Right lobe of liver (tissue), 6 donors: ENCODE results near the gene RUVBL2. TPM values are rescaled to one million over a fixed set of nuclear protein-coding genes. Genes with fewer than 3 reads are reported as not detected.
A peak's percentile ranks its signal among the peaks of the same experiment; 100 is the strongest.
"Not testable (repeated sequence)": the region's sequence is repeated elsewhere in the genome, so short reads cannot be mapped to it uniquely, and the experiment has no call there.

Experiments used
- ATAC-seq, 4 donors: fragments of 200-7000 bp; cut with Tn5 transposase; one replicate each; pipeline ENCODE4 v1.9.1; 2020; ENCODE audit warnings: mild to moderate bottlenecking in 4 of 4, moderate library complexity in 4 of 4
- DNase-seq, 3 donors: peaks; one replicate each; pipeline ENCODE4 v3.0.0-alpha.2; 2020
- H3K27ac ChIP-seq, 3 donors: fragments of 200-600 bp; one replicate each; pipeline ENCODE4 v1.8.0; 2022
- H3K27me3 ChIP-seq, 2 donors: fragments of 200-600 bp; one replicate each; pipeline ENCODE4 v1.8.0; 2022
- H3K36me3 ChIP-seq, 4 donors: fragments of 200-600 bp; sonication (generic) in 1 of 4; one replicate each; pipeline versions ENCODE4 v1.5.1 to v1.8.0; 2017 to 2022; ENCODE audit warnings: control low read depth in 1 of 4
- H3K4me1 ChIP-seq, 4 donors: fragments of 200-600 bp; sonication (generic) in 1 of 4; one replicate each; pipeline versions ENCODE4 v1.5.1 to v1.8.0; 2017 to 2022; ENCODE audit warnings: control low read depth in 1 of 4
- H3K4me3 ChIP-seq, 3 donors: fragments of 200-600 bp; one replicate each; pipeline ENCODE4 v1.8.0; 2022
- H3K9me3 ChIP-seq, 4 donors: fragments of 200-600 bp; sonication (generic) in 1 of 4; one replicate each; pipeline versions ENCODE4 v1.5.1 to v1.8.0; 2017 to 2022; ENCODE audit warnings: control low read depth in 1 of 4
- POLR2A ChIP-seq: fragments of 450-650 bp; IDR thresholded peaks from one replicate; pipeline ENCODE4 v1.6.1; 2017; ENCODE audit warnings: antibody characterized with exemption, mild to moderate bottlenecking
- WGBS: methylation state at CpG from one replicate; pipeline ENCODE4 v1.1.6; 2018; ENCODE audit warnings: low coverage, low lambda C conversion rate; ENCODE audit not compliant: insufficient coverage; ENCODE audit errors: missing lambda C conversion rate; 5-methylcytosine and 5-hydroxymethylcytosine counted together
- intact Hi-C, 2 donors: fragments of 100-400 bp; cut with DNase I; formaldehyde crosslinking; loops; one replicate each; pipeline versions ENCODE4 v1.11.2 to v1.14.1; 2022
- total RNA-seq, 6 experiments: library from RNA; depleted of rRNA in 2 of 6; stranded (reverse); fragments of >200 nt in 2 of 6; fragmentation: NEBNext Ultra II Directional in 3 of 6; extraction: Animal tissue kit (Norgen Biotek cat#: 25700) in 3 of 6; gene quantifications; one replicate each; pipeline versions ENCODE4 v1.1.0 to v1.2.4, GENCODE V29; 2016 to 2023
- TF ChIP-seq, protein P1 (sequence below), 4 donors: fragments of 200-600 bp in 3 of 4; fragments of 450-650 bp in 1 of 4; IDR thresholded peaks; one replicate each; pipeline versions ENCODE4 v1.5.1 to v1.8.0; 2016 to 2022; ENCODE audit warnings: antibody characterized with exemption in 4 of 4, mild to moderate bottlenecking in 2 of 4
- donor health status: DM: no; HTN: yes; CAD: no.
- donor health status: DM: no; HTN: no; CAD: no.
- donor health status: DM: no; HTN: no; CAD: no.
- donor health status: DM: no; HTN: yes; CAD: no.
- donor health status: DM: no; HTN: yes; CAD: no.

The RUVBL2 gene
- total RNA-seq, 6 experiments from 2014 or later = 22.8 to 66.7 (median 32.3) TPM

DNA sequence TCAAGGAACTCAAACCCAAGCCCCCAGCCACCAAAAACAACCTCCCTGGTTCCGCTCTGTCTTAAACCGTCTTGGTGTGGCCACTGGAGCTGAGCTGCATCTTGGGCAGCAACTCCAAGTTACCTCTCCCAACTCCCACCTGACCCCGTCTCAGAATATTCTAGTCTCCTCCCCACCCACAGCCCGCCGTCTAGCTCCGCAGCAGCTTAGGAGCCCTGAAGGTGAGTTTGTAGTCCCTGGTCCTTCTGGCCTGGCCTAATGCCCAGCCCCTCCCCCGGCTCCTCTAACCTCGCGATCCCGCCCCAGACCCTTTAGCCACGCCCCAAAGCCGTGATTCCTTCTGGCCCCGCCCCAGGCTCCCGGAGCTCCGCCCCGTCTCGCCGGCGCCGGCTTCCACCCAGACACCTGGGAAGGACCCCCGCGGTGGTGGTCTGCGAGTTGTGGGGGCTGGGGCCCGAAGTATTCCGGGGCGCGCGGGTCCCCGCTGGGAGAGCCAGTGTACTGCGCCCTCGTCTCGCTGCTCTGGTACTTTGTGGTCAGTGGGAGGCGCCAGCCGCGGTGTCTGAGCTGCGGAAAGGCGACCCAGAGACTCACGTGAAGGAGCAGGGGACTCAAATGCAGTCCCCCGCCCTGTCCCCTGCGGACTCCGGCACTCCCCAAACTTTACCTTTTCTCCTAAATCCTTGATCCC lies 25.7 kb downstream of the RUVBL2 start:
- H3K4me1 ChIP-seq = peaks cover 0 to 18% (median 0%) of the 10 kb centered on the region in 4 donors
- TF ChIP-seq POLR2A = no peak
- TF ChIP-seq, protein P1, sequence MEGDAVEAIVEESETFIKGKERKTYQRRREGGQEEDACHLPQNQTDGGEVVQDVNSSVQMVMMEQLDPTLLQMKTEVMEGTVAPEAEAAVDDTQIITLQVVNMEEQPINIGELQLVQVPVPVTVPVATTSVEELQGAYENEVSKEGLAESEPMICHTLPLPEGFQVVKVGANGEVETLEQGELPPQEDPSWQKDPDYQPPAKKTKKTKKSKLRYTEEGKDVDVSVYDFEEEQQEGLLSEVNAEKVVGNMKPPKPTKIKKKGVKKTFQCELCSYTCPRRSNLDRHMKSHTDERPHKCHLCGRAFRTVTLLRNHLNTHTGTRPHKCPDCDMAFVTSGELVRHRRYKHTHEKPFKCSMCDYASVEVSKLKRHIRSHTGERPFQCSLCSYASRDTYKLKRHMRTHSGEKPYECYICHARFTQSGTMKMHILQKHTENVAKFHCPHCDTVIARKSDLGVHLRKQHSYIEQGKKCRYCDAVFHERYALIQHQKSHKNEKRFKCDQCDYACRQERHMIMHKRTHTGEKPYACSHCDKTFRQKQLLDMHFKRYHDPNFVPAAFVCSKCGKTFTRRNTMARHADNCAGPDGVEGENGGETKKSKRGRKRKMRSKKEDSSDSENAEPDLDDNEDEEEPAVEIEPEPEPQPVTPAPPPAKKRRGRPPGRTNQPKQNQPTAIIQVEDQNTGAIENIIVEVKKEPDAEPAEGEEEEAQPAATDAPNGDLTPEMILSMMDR (IDR thresholded peaks at IDR 0.05) = no peak
- peak overlapping the region in 2 of 3 donors; percentile 11 to 18 for H3K4me3 ChIP-seq
- H3K36me3 ChIP-seq = peaks cover 0 to 4% (median 0%) of the 10 kb centered on the region in 4 donors
- intact Hi-C loops = no loop called here
- no peaks in the 10 kb centered on the region for H3K27me3 ChIP-seq
- H3K27ac ChIP-seq = no peak overlapping the region
- DNase-seq (peak; percentile 74 to 83 (median 77)), ATAC-seq (peak; percentile 72 to 80 (median 76))
- no peaks in the 10 kb centered on the region for H3K9me3 ChIP-seq
- 24% methylated on average over 6 of the region's 41 CpGs for WGBS

DNA sequence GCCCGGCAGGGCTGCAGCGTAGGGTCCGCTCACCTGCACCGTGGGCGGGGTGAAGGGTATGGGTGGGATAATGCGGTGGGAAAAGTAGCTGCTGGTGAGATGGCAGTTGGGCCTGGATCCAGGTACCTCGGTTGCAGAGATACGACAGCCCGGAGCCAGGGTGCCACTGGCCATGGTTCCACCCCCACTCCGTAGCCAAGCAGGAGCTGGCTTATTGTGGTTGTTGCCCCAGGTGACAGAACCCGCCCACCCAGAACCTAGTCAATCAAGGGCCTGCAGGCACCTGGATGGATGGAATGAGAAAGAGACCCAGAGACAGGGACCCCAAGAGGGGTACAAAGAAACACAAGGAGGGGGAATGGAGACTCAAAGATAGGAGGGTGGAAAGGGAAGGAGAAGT lies 26.7 kb downstream of the RUVBL2 start:
- intact Hi-C loops = no loop called here
- Histone ChIP-seq H3K9me3 (no peaks in the 10 kb centered on the region), H3K4me3 (no peak overlapping the region), H3K4me1 (peaks cover 0 to 18% (median 0%) of the 10 kb centered on the region in 4 donors), H3K27ac (no peak overlapping the region), H3K27me3 (no peaks in the 10 kb centered on the region), H3K36me3 (peaks cover 0 to under 1% (median 0%) of the 10 kb centered on the region in 4 donors)
- TF ChIP-seq, protein P1 (IDR thresholded peaks at IDR 0.05) = no peak
- no peak for TF ChIP-seq POLR2A
- ATAC-seq (no peak), DNase-seq (no peak)
- WGBS = 76% methylated on average over 4 of the region's 11 CpGs

DNA sequence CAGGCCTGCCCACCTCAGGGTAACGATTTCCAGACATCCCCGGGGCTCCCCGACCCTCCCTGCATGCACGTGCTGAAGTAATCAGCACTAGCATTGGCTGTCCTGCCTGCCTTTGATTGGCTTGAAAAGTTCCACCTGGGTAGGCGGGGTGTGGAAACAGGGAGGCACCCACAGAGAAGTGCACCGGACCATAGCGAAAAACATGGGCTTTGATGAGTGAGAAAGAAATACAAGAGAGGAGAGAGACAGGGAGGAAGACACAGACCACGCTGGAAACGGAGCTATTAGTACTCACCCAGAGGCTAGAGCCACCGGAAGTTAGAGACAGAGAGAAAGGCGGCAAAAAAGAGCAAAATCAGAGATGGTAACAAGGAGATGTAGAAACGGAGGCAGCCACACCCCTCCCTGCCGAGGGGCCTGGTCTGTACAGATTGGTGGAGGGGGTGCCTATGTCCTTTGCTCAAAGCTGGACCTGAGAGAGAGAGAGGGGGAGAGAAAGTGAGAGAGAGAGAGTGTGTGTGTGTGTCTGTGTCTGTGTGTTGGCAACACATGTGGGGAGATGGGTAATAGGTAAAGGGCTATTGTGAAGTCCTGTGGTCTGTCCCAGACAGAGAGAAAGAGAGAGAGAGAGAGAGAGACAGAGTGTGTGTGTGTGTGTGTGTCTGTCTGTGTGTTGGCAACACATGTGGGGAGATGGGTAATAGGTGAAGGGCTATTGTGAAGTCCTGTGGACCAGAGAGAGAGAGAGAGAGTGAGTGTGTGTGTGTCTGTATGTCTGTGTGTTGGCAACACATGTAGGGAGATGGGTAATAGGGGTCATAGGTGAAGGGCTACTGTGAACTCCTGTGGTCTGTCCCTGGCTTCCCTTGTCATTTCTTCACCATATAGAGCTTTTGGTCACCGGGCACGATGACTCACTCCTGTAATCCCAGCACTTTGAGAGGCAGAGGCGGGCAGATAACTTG lies 27.5 kb downstream of the RUVBL2 start:
- ATAC-seq (no peak), DNase-seq (no peak)
- Histone ChIP-seq H3K4me3 (no peak overlapping the region), H3K36me3 (no peaks in the 10 kb centered on the region), H3K27me3 (no peaks in the 10 kb centered on the region), H3K4me1 (peaks cover 0 to 18% (median 0%) of the 10 kb centered on the region in 4 donors), H3K9me3 (no peaks in the 10 kb centered on the region), H3K27ac (no peak overlapping the region)
- WGBS = 50% methylated on average over 12 of the region's 16 CpGs
- intact Hi-C loops = no loop called here
- TF ChIP-seq, protein P1 (IDR thresholded peaks at IDR 0.05) = no peak
- no peak for TF ChIP-seq POLR2A

DNA sequence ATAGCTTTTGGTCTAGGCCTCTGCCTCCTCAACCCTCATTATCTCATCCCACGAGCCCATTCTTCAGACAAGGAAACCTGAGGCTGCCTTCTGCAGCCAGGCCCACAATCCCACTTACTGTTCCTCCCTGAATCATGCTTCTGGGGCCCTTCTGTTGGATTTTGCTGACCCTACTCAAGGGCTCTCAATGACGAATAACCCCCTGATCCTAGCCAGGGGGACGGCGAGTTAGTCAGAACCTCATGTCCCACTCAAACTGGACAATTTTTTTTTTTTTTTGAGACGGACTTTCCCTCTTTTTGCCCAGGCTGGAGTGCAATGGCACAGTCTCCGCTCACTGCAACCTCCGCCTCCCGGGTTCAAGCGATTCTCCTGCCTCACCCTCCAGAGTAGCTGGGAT lies 28.4 kb downstream of the RUVBL2 start:
- no peak for TF ChIP-seq POLR2A
- TF ChIP-seq, protein P1 (IDR thresholded peaks at IDR 0.05) = no peak
- intact Hi-C loops = no loop called here
- Histone ChIP-seq H3K36me3 (no peaks in the 10 kb centered on the region), H3K4me1 (peaks cover 0 to 18% (median 0%) of the 10 kb centered on the region in 4 donors), H3K9me3 (no peaks in the 10 kb centered on the region), H3K4me3 (no peak overlapping the region), H3K27ac (no peak overlapping the region), H3K27me3 (no peaks in the 10 kb centered on the region)
- DNase-seq (no peak), ATAC-seq (no peak)
- 66% methylated on average over 5 of the region's 9 CpGs for WGBS

DNA sequence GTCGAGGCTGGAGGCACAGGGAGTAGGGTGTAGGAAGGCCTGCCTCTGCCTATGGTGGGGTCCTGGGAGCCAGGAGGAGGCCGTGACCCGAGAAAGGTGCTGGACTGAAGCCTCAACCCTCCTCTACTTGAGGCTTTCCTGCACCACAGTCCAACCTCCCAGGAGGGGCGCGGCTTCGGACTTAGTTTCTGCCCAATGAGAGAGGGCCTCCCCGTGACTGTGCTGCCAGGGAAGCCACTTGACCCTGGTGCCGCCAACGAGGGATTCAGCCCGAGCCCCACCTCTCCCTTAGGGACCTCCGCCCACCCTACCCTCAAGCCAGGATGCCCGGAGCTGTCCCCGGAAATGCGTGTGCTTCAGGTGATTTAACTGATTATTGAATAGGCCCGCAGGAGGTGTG lies 30.5 kb downstream of the RUVBL2 start, which contains the start of gene CGB3:
Gene CGB3, minus strand, starts transcription at position 101 of the 400 bp plus-strand sequence. CDS start 362 bp downstream, outside the sequence.
- WGBS = no CpG with 5 or more reads among the region's 15 CpGs
- H3K27ac ChIP-seq, H3K27me3 ChIP-seq, H3K4me1 ChIP-seq, H3K4me3 ChIP-seq, H3K9me3 ChIP-seq, ATAC-seq, DNase-seq, H3K36me3 ChIP-seq, intact Hi-C loops: not testable (repeated sequence)

DNA sequence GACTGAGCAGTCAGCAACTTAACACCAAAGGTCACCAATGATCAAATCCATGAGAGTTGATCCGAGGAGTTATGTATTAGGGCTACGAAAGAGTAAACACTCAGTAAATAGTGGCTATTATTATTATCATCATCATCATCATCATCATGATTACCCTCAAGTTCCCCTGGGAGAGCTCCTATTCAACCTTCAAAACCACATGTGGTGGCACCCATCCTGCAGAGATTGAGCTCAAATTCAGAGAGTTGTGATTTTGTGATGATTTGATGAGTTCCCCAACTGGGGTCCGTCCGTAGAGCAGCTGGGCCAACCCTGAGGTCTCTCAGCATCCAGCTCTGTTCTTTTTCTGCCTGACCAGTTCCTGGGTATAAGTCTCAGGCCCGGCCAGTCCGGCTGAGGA lies 31.4 kb downstream of the RUVBL2 start:
- H3K27me3 ChIP-seq, H3K4me3 ChIP-seq, DNase-seq, H3K9me3 ChIP-seq, intact Hi-C loops, H3K36me3 ChIP-seq, H3K4me1 ChIP-seq, H3K27ac ChIP-seq, ATAC-seq: not testable (repeated sequence)
- no CpG with 5 or more reads among the region's 6 CpGs for WGBS

DNA sequence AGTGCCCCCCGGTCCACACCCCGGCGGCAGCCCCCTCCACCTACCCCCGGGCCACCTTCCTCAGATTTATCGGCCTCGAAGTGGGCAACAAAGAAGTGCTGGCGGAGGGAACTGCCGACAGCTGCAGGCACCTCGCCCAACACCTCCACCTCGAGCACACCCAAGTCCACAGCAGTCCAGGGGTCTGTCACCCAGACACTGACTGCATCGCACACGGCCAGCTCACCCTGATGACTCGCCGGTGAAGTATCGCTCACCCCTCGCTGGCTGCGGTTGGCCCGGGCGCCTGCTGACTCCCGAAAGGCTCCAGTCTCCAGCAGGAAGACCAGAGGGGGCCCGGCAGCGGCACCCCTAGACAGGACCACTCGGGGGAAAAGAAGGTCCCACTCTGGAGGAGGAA lies 31.9 kb downstream of the RUVBL2 start:
- intact Hi-C loops, DNase-seq, ATAC-seq, H3K9me3 ChIP-seq, H3K4me3 ChIP-seq, H3K36me3 ChIP-seq, H3K27ac ChIP-seq, H3K27me3 ChIP-seq, H3K4me1 ChIP-seq: not testable (repeated sequence)
- 74% methylated on average over 11 of the region's 23 CpGs for WGBS
